Body of pancreas (tissue), 4 donors: ENCODE results near the gene KREMEN1.

Experiments
- CTCF ChIP-seq, 7 experiments: fragments of 450-650 bp in 4 of 7; fragments of 200-600 bp in 3 of 7; sonication (generic) in 3 of 7; IDR thresholded peaks; one replicate each; pipeline ENCODE4 v1.5.1; 2016 to 2019; ENCODE audit warnings: antibody characterized with exemption in 7 of 7
- POLR2A ChIP-seq, 3 donors: fragments of 450-650 bp; IDR thresholded peaks; one replicate each; pipeline ENCODE4 v1.6.1; 2016; ENCODE audit warnings: antibody characterized with exemption in 3 of 3, mild to moderate bottlenecking in 2 of 3

- TF ChIP-seq POLR2A (IDR thresholded peaks at IDR 0.05) (no peak), CTCF (IDR thresholded peaks at IDR 0.05) (no peak)
Observed at GRCh38 chr22:29050457-29050856, 22.4 kb upstream of the KREMEN1 start.
